NCI-H1417 (cell line): ENCODE measurements around the gene PCDH20.
"Not testable (repeated sequence)": the region's sequence is repeated elsewhere in the genome, so short reads cannot be mapped to it uniquely, and the experiment has no call there.

Source experiments
- DNase-seq, 3 experiments: peaks; one replicate each; lab custom pipeline; 2025; lab: John Stamatoyannopoulos, UW

PCDH20 gene, protein sequence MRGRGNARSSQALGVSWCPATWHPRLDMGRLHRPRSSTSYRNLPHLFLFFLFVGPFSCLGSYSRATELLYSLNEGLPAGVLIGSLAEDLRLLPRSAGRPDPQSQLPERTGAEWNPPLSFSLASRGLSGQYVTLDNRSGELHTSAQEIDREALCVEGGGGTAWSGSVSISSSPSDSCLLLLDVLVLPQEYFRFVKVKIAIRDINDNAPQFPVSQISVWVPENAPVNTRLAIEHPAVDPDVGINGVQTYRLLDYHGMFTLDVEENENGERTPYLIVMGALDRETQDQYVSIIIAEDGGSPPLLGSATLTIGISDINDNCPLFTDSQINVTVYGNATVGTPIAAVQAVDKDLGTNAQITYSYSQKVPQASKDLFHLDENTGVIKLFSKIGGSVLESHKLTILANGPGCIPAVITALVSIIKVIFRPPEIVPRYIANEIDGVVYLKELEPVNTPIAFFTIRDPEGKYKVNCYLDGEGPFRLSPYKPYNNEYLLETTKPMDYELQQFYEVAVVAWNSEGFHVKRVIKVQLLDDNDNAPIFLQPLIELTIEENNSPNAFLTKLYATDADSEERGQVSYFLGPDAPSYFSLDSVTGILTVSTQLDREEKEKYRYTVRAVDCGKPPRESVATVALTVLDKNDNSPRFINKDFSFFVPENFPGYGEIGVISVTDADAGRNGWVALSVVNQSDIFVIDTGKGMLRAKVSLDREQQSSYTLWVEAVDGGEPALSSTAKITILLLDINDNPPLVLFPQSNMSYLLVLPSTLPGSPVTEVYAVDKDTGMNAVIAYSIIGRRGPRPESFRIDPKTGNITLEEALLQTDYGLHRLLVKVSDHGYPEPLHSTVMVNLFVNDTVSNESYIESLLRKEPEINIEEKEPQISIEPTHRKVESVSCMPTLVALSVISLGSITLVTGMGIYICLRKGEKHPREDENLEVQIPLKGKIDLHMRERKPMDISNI

GRCh38 chr13:61415749-61416148 is at the start of gene PCDH20:
Gene PCDH20, minus strand, starts transcription at chr13:61415849. Its CDS starts 691 bp downstream, at chr13:61415158.
- DNase-seq: no peak

DNA sequence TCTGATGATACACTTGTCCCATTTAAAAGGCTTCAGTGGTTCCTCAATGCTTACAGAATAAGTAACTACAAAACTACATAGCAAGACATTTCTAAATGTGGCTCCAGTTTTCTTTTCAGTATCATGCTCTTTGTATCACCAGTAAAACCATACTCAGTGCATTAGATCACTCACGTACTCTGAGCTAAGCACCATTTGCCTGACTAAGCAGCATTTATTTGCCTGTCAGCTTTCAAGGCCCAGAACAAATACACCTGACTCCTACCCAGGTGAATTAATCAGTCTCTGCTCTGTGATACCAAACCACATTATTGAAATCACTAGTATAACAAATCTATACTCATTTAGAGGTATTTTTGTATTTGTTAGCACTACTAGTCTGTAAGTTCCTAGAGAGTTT is 47.4 kb upstream of the PCDH20 start:
- DNase-seq: peak in 2 of 3 experiments; percentile 50 to 84

- no peak for DNase-seq
These were observed 37.5 kb upstream of the PCDH20 start for GRCh38 chr13:61453121-61453520.

- DNase-seq: no peak
These were observed 16.4 kb upstream of the PCDH20 start for GRCh38 chr13:61432029-61432428.

DNA sequence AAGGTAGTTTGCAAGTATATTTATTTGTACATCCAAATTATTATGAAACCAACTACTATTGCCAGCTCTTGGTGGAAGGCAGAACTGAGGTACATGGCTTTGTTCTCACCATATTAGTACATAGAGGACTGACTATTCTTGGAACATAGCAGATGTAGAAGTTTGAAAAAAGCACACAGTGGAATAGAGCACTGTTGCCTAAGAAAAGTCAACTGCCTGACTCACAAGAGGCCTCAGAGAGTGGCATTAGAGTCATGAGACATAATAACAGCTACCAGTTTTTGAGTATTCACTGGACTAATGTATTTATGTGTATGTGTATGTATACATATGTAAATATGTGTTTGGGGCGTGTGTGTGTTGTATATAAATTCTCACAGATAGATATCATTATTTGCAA is 8.3 kb upstream of the PCDH20 start:
- DNase-seq: no peak

GRCh38 chr13:61417086-61417570 is 1.5 kb upstream of the PCDH20 start:
- DNase-seq: peak in 1 of 3 experiments; percentile 52

DNA sequence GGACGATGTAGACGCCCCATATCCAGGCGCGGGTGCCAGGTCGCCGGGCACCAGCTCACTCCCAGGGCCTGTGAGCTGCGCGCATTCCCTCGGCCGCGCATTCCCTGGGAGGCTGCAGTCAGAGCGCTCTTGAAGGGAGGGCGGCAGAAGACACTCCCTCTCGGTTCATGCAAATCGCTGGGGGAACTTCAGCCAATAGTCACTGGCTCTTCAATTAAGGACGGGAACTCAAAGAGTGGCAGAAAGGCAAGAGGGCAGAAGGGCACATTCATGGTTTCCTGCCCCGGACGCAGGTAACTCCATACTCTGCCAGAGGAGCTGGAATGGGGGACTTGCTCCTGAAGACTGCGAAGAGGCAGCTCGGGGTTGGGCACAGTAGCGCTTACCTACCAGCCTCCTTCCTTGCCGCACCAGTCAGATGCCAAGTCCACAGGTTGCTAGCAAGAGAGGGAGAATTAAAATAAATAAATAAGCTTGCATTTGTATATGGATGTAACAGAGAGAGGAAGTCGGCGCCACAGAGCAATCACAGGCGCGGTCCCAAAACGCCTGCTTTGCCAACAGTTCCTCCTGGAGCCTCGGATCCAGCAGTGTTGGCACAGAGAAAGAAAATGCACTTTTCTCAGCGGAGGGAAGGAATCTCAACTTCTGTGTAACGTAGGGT is 459 bp downstream of the PCDH20 start:
- peak; percentile 63 to 91 (median 66) for DNase-seq

DNA sequence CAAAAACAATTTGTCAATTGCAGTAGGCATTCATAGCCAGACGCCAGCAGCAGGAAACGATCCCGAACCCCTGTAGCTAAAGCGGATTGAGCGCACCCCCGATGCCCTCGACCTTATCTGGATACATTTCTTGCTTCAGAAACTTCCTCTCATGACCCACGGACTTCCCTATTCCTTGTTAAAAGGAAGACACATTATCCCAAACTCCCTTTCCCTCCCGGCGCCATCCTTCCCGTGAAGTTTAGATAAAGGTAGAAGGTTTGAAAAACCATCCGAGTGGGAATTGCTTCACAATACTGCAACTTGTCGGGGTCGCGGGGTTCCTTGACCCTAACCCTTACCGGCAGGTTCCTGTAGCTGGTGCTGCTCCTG is 977 bp downstream of the PCDH20 start:
- peak in 2 of 3 experiments; percentile 59 to 70 for DNase-seq

GRCh38 chr13:61413572-61414535 is 1.8 kb downstream of the PCDH20 start:
- peak in 2 of 3 experiments; percentile 72 to 81 for DNase-seq

- peak in 1 of 3 experiments; percentile 67 for DNase-seq
These were observed 4.9 kb downstream of the PCDH20 start for GRCh38 chr13:61410669-61411297.

DNA sequence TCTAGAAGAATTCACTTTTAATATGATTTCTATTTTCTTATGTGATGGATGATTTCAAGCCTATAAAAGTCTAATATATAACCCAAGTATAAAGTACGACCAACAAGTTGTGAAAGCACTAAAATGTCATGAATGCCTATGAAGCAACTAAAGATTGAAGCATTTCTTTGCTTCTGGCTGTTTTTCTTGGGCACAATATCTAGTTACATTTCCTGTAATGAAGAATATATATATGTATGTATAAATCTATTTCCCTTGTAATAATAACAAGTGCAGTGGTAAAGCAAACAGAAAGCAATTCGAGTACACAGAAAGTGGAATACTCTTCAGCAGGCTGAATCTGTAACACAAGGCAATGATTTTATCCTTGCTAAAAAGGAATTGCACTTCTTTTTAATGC is 5.4 kb downstream of the PCDH20 start:
- no peak for DNase-seq

DNA sequence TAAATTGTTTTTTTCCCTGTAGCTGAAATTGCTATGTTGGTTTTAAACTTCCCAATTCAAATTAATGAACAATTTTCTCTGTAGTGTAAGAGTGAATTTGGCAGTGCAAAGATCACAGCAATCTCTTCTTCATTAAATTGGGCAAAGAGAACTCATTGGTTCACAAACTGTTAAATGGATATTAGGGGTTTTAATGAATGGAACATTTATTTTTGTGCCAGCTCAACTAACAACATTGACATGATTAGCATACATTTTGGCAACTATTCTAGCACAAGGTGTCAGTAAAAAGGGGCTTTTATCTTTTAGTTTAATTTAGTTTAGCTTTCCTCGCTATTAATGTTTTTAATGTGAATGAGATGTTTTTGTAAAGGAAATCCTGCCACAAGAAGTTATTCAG is 7.1 kb downstream of the PCDH20 start:
- no peak for DNase-seq

- peak in 2 of 3 experiments; percentile 66 to 78 for DNase-seq
These were observed 9.4 kb downstream of the PCDH20 start for GRCh38 chr13:61406275-61406674.

DNA sequence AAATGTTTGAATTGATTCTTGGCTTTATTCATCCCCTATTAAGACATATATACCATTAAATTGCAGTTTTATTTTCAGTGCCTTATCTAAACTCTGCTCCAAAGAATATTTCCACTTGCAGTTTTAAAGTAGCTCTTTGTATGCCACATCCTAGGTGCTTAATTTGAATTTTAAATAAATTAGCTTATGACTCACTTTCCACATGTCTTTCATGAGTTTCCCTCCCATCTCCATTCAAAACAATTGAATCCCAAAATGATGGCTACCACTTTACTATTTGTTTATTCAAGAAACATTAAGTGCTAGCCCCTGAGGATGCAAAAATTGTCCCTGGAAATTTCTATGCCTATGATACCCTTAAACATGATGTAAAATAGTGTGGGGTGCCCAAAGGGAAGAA is 19.5 kb downstream of the PCDH20 start:
- DNase-seq: no peak

DNA sequence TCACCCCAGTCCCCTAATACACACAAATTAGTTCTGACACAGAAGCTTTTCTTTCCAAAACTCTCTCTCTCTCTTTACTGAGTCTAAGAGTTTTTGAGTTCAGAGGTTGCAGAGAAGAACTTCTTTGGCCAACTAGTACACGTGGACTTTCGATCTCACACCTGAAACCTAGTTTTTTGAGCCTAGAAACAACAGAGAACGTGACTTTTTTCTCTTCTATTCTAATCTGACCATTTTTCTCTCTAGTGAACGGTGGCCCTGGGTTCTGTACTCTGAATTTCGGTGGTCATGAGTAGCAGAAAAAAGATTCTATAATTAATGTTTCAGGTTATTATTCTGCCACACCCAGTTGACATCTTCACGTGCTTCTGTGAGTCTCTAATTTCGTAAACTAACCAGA is 24.2 kb downstream of the PCDH20 start:
- DNase-seq: no peak

GRCh38 chr13:61387694-61388093 is 28.0 kb downstream of the PCDH20 start:
- no peak for DNase-seq

GRCh38 chr13:61383111-61383510 is 32.5 kb downstream of the PCDH20 start:
- no peak for DNase-seq

GRCh38 chr13:61370520-61370919 is 45.1 kb downstream of the PCDH20 start:
- DNase-seq: no peak

GRCh38 chr13:61364690-61365089 is 51.0 kb downstream of the PCDH20 start:
- not testable (repeated sequence) for DNase-seq

DNA sequence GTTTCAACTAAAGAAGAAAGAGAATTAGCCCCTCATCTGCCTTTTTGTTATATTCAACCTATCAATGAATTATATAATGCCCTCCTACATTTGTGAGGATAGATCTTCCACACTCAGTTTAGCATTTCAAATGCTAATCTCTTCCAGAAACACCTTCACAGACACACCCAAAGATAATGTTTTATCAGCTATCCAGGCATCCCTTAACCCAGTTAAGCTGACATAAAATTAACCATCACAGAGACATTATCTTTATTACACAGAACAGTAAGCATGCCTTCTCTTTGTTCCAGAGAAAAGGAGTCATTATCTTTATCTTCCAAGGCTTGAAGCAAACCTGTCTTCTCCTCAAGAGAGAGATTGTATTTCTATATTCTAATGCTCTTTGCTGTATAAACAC is 53.1 kb downstream of the PCDH20 start:
- no peak for DNase-seq
